ENCODE data around the gene LMTK3.

LMTK3 gene, protein sequence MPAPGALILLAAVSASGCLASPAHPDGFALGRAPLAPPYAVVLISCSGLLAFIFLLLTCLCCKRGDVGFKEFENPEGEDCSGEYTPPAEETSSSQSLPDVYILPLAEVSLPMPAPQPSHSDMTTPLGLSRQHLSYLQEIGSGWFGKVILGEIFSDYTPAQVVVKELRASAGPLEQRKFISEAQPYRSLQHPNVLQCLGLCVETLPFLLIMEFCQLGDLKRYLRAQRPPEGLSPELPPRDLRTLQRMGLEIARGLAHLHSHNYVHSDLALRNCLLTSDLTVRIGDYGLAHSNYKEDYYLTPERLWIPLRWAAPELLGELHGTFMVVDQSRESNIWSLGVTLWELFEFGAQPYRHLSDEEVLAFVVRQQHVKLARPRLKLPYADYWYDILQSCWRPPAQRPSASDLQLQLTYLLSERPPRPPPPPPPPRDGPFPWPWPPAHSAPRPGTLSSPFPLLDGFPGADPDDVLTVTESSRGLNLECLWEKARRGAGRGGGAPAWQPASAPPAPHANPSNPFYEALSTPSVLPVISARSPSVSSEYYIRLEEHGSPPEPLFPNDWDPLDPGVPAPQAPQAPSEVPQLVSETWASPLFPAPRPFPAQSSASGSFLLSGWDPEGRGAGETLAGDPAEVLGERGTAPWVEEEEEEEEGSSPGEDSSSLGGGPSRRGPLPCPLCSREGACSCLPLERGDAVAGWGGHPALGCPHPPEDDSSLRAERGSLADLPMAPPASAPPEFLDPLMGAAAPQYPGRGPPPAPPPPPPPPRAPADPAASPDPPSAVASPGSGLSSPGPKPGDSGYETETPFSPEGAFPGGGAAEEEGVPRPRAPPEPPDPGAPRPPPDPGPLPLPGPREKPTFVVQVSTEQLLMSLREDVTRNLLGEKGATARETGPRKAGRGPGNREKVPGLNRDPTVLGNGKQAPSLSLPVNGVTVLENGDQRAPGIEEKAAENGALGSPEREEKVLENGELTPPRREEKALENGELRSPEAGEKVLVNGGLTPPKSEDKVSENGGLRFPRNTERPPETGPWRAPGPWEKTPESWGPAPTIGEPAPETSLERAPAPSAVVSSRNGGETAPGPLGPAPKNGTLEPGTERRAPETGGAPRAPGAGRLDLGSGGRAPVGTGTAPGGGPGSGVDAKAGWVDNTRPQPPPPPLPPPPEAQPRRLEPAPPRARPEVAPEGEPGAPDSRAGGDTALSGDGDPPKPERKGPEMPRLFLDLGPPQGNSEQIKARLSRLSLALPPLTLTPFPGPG (N-terminal part only)

DNA sequence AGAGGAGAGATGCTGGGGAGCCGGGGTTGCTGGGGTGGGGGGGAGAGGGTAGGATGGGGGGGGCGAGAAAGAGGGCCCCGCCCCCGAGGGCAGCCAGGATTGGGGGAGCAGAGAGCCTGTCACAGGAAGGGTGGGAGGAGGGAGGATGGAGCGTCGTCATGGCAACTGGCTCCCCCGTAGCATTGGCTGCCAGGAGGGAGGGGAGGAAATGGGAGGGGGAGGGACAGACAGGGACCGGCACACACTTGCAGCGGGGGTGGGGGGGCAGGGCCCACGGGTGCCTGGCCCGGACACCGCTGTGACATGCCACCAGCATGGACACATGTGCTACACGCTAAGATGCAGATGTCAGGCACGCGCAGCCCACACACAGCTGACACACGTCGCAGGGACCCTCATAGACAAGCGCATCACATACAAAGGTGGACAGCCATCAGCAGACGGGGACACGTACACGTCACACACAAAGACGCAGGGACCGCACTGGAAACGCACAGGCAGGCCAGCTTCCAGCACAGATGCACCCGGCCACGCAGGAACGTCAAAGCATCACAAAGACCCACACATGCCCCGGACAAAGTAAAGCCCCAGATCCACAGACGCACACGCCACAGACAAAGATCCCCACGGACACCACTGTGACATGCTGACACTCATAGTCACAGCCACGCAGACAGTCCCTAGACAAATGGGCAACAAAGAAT is at the start of gene LMTK3:
TSS of gene LMTK3 (minus strand) at position 36 of the 704 bp plus-strand sequence. CDS start 259 bp downstream, outside the sequence.
- in situ Hi-C loops (cut with HindIII; ENCODE audit: low pct_unique_long_range_greater_than_20kb, low sequenced_read_pairs) = no loop called here
- peak in 1 of 2 experiments; percentile 69 for DNase-seq (ENCODE audit: low read depth in 1 of 2, low spot score in 1 of 2)
- no peak for TF ChIP-seq JUND (IDR thresholded peaks at IDR 0.05; ENCODE audit: low read depth)

DNA sequence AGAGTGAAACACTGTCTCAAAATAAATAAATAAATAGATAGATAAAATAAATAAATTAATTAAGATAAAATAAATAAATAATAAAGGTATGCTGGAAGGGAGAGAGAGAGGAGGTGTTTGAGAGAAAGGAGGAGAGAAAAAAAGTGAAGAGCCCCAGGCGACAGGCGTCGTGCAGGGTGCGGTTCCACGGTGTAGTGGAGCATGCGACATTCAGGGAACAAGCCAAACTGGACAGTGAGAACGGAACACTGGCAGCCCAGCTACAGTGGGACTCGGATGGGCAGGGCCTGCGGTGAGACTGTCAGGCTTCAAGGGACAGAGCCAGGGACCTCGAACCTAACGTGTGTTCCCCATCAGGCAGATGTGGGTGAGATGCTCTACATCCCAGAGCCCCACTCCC is 49.8 kb upstream of the LMTK3 start:
- in situ Hi-C loops (cut with HindIII; ENCODE audit: low pct_unique_long_range_greater_than_20kb, low sequenced_read_pairs) = no loop called here
- TF ChIP-seq JUND (IDR thresholded peaks at IDR 0.05; ENCODE audit: low read depth) = no peak

DNA sequence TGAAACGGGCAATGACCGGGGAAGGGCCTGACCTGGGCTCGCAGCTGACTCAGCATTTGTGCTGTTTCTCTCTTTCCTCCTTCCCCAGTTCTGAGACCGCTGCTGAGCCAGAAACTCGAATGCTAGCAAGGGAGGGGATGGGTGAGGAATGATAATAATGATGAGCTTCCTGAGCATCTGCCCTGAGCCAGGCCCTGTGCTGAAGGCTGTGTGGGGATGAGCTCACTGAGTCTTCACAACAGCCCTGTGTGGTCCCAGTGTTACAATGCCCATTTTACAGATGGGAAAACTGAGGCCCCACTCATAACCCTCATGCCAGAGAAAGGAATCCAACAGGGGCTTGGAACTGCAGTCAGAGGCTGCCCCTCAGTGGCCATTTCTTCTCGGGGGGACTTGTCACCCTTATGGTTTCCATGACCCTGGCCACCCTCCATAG is 48.5 kb upstream of the LMTK3 start:
- no peak for TF ChIP-seq JUND (IDR thresholded peaks at IDR 0.05; ENCODE audit: low read depth)
- in situ Hi-C loops (cut with HindIII; ENCODE audit: low pct_unique_long_range_greater_than_20kb, low sequenced_read_pairs) = no loop called here
- DNase-seq (ENCODE audit: low read depth in 1 of 2, low spot score in 1 of 2) = no peak

More for the DNA sequence above, 49.8 kb upstream of the LMTK3 start:
- DNase-seq (ENCODE audit: low read depth in 1 of 2, low spot score in 1 of 2) = no peak

DNA sequence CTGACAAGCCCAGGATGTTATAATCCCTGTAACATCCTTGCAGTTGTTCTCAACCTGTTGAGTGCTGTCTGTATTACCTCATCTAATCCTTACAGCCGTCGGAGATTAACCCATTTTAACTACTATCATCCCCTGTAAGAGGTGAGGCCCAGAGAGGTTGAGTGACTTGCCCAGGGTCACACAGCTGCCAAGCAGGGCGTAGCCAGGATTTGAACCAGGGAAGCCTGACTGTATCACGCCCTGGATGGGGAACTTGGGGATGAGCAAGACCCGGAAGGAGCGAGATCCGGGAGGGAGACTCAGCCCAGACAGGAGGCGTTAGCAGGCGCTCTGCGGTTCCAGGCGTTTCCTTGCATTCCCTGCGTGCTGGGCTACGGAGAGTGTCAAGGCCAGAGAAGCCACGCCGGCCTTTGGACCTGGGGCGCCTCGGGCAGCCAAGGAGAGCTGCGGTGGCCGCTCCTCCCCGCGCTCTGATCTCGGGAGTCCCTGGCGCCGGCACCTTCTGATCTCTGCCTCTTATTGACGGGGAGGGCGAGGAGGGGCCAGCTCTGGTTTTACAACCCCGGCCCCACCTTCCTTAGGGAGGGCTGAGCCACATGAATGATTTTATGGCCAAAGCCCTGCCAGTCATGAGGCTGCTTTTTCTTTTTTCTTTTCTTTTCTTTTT is 46.5 kb upstream of the LMTK3 start:
- DNase-seq (ENCODE audit: low read depth in 1 of 2, low spot score in 1 of 2) = no peak
- TF ChIP-seq JUND (IDR thresholded peaks at IDR 0.05; ENCODE audit: low read depth) = no peak
- in situ Hi-C loops (cut with HindIII; ENCODE audit: low pct_unique_long_range_greater_than_20kb, low sequenced_read_pairs) = no loop called here

DNA sequence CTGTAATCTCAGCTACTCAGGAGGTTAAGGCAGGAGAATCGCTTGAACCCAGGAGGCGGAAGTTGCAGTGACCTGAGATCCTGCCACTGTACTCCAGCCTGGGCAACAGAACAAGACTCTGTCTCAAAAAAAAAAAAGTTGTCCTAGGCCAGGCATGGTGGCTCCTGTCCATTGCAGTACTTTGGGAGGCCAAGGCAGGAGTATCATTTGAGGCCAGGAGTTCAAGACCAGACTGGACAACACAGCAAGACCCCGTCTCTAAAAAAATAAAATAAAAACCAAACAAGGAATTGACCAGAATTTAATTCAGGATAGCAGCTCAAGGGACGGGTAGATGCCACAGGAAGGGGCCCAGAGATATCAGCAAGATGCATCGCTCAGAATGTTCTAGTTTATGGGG is 45.2 kb upstream of the LMTK3 start:
- TF ChIP-seq JUND (IDR thresholded peaks at IDR 0.05; ENCODE audit: low read depth) = no peak
- DNase-seq (ENCODE audit: low read depth in 1 of 2, low spot score in 1 of 2) = no peak
- in situ Hi-C loops (cut with HindIII; ENCODE audit: low pct_unique_long_range_greater_than_20kb, low sequenced_read_pairs) = no loop called here

DNA sequence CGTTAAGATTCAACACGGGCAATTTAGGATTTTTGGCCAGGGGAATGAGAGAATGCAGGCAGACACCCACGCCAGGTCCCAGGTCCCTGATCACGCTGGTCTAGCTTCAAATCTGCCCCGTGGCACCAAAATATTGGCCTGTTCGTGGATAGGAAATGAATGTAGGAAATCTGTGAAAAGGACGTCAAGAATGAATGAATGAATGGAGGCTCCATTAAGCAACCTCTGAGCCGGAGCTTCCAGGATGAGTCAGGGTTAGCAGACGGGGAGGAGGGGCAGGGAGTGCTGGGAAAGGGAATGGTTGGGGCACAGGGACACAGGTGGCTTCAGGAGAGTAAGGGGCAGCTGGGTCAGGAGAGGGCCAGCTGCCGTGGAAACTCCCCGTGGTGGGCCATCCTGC is 44.5 kb upstream of the LMTK3 start:
- TF ChIP-seq JUND (IDR thresholded peaks at IDR 0.05; ENCODE audit: low read depth) = no peak
- DNase-seq (ENCODE audit: low read depth in 1 of 2, low spot score in 1 of 2) = no peak
- in situ Hi-C loops (cut with HindIII; ENCODE audit: low pct_unique_long_range_greater_than_20kb, low sequenced_read_pairs) = no loop called here

DNA sequence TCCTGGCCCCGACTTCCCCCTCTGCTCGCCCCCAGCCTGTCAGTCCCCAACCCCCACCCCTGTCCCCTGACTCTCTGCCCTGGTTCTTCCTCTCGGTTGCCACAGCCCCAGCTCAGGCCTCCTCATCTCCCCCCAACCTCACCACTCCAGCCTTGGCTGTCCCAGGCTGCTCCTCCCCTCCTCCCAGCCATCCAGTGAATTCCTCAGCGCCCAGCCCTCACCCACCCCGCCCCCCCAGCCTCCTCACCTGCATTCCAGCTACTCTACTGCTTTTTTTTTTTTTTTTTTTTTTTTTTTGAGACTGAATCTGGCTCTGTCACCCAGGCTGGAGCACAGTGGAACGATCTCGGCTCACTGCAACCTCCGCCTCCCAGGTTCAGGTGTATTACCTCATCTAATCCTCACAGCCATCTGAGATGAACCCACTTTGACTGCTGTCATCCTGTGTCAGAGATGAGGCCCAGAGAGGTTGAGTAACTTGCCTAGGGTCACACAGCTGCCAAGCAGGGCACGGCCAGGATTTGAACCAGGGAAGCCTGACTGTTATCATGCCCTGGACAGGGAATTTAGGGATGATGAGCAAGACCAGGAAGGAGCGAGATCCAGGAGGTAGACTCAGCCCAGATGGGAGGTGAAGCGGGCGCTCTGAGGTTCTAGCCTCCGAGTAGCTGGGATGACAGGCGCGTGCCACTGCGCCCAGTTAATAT is 42.9 kb upstream of the LMTK3 start:
- DNase-seq (ENCODE audit: low read depth in 1 of 2, low spot score in 1 of 2) = no peak
- in situ Hi-C loops (cut with HindIII; ENCODE audit: low pct_unique_long_range_greater_than_20kb, low sequenced_read_pairs) = no loop called here
- no peak for TF ChIP-seq JUND (IDR thresholded peaks at IDR 0.05; ENCODE audit: low read depth)

DNA sequence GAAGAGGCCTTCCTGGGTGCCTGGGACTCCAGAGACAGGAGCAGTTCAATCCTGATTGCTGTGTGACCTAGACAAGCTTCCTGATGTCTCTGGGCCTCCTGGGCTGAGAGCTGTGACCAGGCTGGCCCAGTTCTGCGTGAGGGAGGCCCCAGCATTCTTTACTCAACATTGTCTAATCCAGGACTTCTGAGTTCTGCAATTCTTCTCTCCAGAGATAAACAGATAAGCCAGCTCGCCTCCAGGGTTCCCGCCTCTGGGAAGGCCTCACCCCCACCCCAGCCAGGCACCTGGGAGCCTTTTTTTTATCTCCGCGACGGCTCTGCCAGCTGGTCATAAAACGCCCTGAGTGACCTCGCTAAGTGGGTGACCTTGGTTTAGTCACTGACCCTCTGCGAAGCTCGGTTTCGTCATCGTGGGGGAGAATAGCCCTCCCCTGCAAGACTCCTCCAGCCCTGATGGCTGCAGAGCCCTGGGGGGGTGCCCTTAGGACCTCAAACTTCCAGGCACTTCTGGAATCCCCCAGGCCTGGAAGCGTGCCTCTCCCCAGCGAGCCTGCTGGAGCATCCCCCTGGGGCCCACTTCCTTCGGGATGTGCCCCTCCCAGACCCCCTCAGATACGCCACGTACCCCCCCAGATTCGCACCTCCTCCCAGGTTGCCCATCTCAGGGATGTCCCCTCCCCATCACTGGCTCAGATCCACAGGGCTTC is 42.2 kb upstream of the LMTK3 start:
- DNase-seq (ENCODE audit: low read depth in 1 of 2, low spot score in 1 of 2) = peak in 1 of 2 experiments; percentile 64
- no peak for TF ChIP-seq JUND (IDR thresholded peaks at IDR 0.05; ENCODE audit: low read depth)
- in situ Hi-C loops (cut with HindIII; ENCODE audit: low pct_unique_long_range_greater_than_20kb, low sequenced_read_pairs) = no loop called here

DNA sequence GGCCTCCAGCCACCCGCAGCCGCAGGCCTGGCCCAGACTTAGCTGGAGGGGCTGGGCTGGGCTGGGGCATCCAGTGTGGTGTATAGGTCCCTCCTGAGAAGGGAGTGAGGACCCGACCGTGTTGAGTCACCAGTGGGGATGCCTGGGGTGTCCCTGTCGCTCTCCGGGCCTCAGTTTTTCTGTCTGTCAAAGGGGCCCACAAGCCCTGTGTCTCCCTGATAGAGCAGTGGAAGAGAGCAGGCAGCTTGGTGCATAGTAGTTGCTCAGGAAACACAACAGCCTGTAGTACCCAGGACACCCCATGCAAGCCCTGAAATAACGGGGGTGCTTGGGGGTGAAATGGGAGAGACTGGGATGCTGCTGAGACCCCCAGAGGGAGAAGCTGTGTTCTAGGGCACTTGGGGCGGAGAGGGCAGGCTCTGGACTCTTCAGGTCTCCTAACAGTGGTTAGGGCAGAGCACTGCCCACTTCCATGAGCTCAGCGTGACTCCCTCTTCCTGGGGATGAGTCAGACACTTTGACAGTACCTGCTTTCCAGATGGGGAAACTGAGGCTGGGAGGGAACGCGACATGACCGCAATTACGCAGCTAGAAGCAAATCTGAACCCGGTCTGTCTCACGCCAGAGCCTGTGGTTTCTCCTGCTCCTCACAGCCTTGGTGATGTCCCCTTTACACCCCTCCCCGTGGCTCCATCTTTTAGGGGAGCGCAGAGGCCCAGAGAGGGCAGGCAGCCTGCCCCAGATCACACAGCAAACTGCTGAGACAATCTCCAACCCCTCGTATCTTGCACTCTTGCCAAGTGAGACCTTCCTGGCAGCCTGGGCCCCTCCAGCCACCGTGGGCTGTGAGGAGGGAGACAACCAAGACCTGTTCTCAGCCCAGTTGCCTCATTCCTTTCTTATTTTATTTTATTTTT is 41.0 kb upstream of the LMTK3 start:
- no peak for DNase-seq (ENCODE audit: low read depth in 1 of 2, low spot score in 1 of 2)
- in situ Hi-C loops (cut with HindIII; ENCODE audit: low pct_unique_long_range_greater_than_20kb, low sequenced_read_pairs) = no loop called here
- no peak for TF ChIP-seq JUND (IDR thresholded peaks at IDR 0.05; ENCODE audit: low read depth)

Measured in T47D (cell line).